Ovary (tissue), 3 donors: ENCODE results near the gene ERN1.

Experiments
- CTCF ChIP-seq, 3 donors: fragments of 450-650 bp in 2 of 3; fragments of 200-600 bp in 1 of 3; IDR thresholded peaks; one replicate each; pipeline versions ENCODE4 v1.5.1 to v1.8.0; 2016 to 2022; ENCODE audit warnings: antibody characterized with exemption in 3 of 3, mild to moderate bottlenecking in 1 of 3
- EP300 ChIP-seq: sonication (generic); formaldehyde crosslinking; IDR thresholded peaks from one replicate; pipeline ENCODE4 v1.6.1; 2017; ENCODE audit warnings: antibody characterized with exemption
- POLR2A ChIP-seq: fragments of 450-650 bp; IDR thresholded peaks from one replicate; pipeline ENCODE4 v1.6.1; 2017; ENCODE audit warnings: antibody characterized with exemption, mild to moderate bottlenecking, moderate library complexity
- donor health status: DM: no; HTN: no; CAD: no.

- TF ChIP-seq CTCF (IDR thresholded peaks at IDR 0.05) = no peak
- TF ChIP-seq POLR2A = no peak
- no peak for TF ChIP-seq EP300
These were observed 123.4 kb downstream of the ERN1 start for GRCh38 chr17:64006361-64007088.
